IMR-90 (cell line): Measurements from ENCODE around the gene OSBPL6.

Experiments
- BHLHE40 ChIP-seq: fragments of 150-350 bp; IDR thresholded peaks from 2 replicates; pipeline ENCODE4 v1.6.1; 2016; ENCODE audit warnings: mild to moderate bottlenecking, low read depth, low read length
- CEBPB ChIP-seq: IDR thresholded peaks from 2 replicates; pipeline ENCODE4 v1.6.1; 2012; ENCODE audit warnings: low read depth, low read length, improper control_type of control experiment
- CHD1 ChIP-seq: IDR thresholded peaks from 2 replicates; pipeline ENCODE4 v1.6.1; 2012; ENCODE audit warnings: low read depth, low read length, improper control_type of control experiment
- CTCF ChIP-seq: conservative IDR thresholded peaks from 2 replicates; pipeline ENCODE4 v1.5.1; 2012; ENCODE audit warnings: mild to moderate bottlenecking, low read depth, low read length, improper control_type of control experiment
- ELK1 ChIP-seq: fragments of 150-350 bp; IDR thresholded peaks from 2 replicates; pipeline ENCODE4 v1.6.1; 2016; ENCODE audit warnings: low read depth, mild to moderate bottlenecking, low read length, moderate library complexity, borderline replicate concordance
- MAZ ChIP-seq: IDR thresholded peaks from 2 replicates; pipeline ENCODE4 v1.6.1; 2012; ENCODE audit warnings: low read depth, mild to moderate bottlenecking, low read length, improper control_type of control experiment, moderate library complexity, borderline replicate concordance
- MXI1 ChIP-seq: IDR thresholded peaks from 2 replicates; pipeline ENCODE4 v1.6.1; 2012; ENCODE audit warnings: low read depth, mild to moderate bottlenecking, low read length, moderate library complexity, borderline replicate concordance
- NFE2L2 ChIP-seq: fragments of 150-350 bp; IDR thresholded peaks from 2 replicates; pipeline ENCODE4 v1.6.1; 2016; ENCODE audit warnings: low read depth, mild to moderate bottlenecking, low read length
- POLR2A ChIP-seq: IDR thresholded peaks from 2 replicates; pipeline ENCODE4 v1.6.1; 2012; ENCODE audit warnings: mild to moderate bottlenecking, low read depth, low read length
- RAD21 ChIP-seq: IDR thresholded peaks from 2 replicates; pipeline ENCODE4 v1.6.1; 2012; ENCODE audit warnings: low read length, improper control_type of control experiment
- RCOR1 ChIP-seq: IDR thresholded peaks from 2 replicates; pipeline ENCODE4 v1.6.1; 2012; ENCODE audit warnings: mild to moderate bottlenecking, low read length, improper control_type of control experiment; ENCODE audit not compliant: insufficient replicate concordance
- SMC3 ChIP-seq: fragments of 150-350 bp; IDR thresholded peaks from 2 replicates; pipeline ENCODE4 v1.6.1; 2016; ENCODE audit warnings: low read depth, mild to moderate bottlenecking, antibody characterized with exemption, low read length, moderate library complexity
- USF2 ChIP-seq: fragments of 150-350 bp; IDR thresholded peaks from 2 replicates; pipeline ENCODE4 v1.6.1; 2017; ENCODE audit warnings: mild to moderate bottlenecking, antibody characterized with exemption, low read length, low read depth

- TF ChIP-seq MXI1 (no peak), CEBPB (no peak), BHLHE40 (no peak), RCOR1 (no peak), SMC3 (no peak), RAD21 (no peak), POLR2A (no peak), CHD1 (no peak), CTCF (no peak), USF2 (no peak), MAZ (no peak), ELK1 (no peak), NFE2L2 (no peak)
Measured at GRCh38 chr2:178211943-178212342, 17.6 kb downstream of the OSBPL6 start.
